GM12872 (cell line): Measurements from ENCODE around the gene DBX1.

Experiments used
- TF ChIP-seq, protein P1 (sequence below): IDR thresholded peaks from 3 replicates; pipeline ENCODE4 v1.5.1; 2011; ENCODE audit warnings: low read depth, mild to moderate bottlenecking, low read length, moderate library complexity; ENCODE audit not compliant: insufficient read depth

Gene DBX1, protein sequence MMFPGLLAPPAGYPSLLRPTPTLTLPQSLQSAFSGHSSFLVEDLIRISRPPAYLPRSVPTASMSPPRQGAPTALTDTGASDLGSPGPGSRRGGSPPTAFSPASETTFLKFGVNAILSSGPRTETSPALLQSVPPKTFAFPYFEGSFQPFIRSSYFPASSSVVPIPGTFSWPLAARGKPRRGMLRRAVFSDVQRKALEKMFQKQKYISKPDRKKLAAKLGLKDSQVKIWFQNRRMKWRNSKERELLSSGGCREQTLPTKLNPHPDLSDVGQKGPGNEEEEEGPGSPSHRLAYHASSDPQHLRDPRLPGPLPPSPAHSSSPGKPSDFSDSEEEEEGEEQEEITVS

DNA sequence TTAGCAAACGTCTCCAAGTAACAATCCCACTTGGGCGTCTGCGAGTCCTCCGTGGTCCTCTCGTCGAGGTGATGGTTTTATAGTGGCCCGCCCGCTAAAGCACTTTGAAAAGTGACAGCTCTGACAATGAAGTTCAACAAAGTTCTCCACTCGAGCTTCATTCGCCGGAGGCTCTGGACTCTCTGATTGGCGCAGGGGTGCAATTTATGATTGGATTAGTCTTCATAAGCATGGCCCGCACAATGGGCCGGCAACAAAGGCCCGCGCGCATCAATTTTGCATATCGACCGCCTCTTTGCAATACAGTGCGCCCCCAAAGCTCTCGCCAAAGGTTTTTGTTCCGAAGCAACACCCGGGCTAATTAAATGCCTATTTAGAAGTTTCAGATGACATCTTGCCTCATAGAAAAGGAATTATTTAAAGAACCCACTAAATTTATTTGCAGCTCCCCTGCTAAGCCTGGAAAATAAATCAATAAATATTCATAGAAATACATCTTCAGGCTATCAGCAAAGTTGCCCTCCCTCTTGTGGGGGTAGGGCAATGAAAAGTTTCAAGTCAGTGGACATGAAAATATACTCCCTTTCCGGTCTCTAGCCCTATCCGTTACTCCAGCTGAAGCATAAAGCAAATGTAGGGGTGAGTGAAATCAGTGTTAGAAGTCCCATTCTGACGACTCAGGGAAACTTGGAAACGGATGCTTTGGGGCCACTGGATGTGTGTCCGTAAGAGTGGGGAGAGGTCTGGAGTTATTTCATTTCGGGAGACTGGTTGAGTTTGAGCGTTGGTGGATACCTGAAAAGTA is at the start of gene DBX1:
Gene DBX1 (minus strand): TSS at position 51 of the 805 bp plus-strand sequence. CDS start 151 bp downstream, outside the sequence.
- TF ChIP-seq, protein P1, sequence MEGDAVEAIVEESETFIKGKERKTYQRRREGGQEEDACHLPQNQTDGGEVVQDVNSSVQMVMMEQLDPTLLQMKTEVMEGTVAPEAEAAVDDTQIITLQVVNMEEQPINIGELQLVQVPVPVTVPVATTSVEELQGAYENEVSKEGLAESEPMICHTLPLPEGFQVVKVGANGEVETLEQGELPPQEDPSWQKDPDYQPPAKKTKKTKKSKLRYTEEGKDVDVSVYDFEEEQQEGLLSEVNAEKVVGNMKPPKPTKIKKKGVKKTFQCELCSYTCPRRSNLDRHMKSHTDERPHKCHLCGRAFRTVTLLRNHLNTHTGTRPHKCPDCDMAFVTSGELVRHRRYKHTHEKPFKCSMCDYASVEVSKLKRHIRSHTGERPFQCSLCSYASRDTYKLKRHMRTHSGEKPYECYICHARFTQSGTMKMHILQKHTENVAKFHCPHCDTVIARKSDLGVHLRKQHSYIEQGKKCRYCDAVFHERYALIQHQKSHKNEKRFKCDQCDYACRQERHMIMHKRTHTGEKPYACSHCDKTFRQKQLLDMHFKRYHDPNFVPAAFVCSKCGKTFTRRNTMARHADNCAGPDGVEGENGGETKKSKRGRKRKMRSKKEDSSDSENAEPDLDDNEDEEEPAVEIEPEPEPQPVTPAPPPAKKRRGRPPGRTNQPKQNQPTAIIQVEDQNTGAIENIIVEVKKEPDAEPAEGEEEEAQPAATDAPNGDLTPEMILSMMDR = no peak

DNA sequence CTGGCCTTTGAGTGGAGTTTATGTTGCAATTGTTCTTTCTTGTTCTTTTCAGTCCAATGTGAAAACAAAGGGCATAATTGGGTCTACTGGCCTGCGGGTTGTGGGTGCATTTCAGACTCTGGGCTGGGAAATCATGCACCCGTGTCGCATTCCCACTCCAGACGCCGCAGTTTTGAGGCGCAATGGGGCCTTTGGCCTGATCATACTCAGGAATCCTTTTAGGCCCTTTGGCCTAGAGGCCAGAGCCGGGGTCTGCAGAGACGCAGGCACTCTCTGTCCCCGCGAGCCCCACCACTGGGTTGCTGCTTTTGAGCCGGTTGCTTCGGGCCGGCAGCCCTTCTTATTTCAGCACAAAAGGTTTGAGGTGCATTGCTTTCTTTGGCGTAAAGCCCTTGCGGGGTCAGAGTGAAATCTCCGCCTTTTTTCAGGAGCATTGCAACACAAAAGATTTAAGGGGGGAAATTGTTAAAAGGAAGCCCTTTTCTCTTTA is 48.4 kb upstream of the DBX1 start:
- TF ChIP-seq, protein P1 = no peak

DNA sequence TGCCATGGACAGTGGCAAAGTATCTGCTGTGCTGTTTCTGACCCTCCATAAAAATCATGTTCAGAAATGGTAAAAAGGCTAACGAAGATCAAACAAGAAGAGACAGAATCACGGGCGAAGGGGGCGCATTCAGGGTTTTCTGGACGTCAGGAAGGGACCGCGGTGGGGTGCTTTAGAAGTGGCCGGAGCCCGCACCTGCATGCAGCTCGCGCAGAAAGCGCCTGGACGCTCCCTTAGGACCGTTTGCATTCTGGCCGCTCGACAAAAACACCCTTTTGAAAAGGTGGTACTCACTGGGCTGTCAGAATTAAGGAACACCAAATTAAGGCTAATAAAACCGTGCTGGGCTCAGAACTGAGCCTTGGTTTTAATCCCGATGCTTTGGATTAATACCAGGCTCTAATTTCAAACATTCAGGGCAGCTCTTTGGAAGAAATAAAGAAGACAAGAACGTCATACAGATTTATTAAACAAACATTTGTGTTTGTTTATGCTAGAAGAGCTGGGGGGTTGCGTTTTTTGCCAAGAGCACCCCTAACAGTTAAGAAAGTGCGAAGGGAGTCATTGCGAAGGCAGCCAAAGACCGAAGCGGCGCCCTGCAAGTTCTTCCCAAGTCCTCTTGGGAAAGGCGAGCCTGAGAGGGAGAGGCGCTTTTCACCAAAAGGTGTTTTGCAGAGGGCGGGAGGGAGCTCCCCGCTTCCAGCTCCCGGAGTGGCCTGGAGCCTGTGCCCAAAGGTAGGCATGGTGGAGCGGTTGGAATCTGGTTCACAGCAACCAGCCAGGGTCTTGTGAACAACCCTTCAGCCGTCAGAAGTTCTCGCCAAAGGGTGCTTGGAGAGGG is 47.7 kb upstream of the DBX1 start:
- TF ChIP-seq, protein P1 = no peak

DNA sequence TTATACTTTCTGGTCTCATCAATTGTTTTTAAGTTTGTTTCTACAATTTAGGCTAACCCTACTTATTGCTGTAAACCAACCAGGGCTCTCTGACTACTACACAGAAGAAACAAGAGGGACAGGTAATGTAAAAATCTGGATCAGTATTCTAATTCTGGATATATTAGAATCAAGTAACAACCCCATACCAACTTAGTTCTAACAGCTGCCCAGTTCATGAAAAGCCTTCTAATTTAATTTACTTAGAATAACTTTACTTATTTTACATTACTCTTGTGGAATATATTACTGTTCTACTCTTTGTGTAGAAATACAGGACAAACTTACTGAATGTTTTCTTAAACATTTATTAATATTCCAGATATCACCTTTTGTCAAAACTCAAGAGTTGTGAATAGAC is 45.5 kb upstream of the DBX1 start:
- TF ChIP-seq, protein P1 = no peak

DNA sequence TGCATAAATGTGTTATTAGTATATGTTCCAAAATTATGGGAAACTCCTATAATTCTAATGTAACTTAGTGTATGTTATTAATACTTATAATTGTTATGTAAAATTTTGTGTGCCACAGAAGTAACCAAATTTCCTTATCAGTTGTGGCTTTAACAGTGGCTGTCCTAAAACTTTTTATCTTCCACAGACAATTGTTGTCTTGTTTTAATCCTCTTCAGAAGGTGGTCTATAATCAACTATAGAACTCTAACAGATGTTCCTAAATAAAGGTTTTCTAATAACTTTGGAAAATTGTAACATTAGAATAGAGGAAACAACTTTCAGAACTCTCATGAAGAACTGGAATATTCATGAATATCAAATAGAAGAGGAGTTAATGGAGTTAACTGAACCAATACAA is 44.4 kb upstream of the DBX1 start:
- TF ChIP-seq, protein P1 = no peak

DNA sequence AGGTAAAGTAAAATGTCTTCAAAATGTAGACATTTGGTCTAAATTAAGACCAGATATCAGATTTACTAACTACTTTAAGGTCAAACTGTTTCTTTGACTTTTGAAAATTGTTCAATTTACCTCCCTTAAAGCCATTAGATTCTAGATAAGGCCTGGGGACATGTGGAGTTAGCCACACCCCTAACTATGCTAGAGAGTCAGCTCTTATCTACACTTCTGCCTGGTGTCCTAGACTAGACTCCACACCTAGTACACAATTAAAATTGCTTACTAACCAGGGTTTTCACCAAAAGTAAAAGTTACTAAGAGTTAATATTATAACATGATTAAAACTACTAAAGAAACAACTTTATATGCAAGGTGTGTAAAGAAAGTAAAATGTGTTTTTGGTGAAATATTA is 43.6 kb upstream of the DBX1 start:
- TF ChIP-seq, protein P1 = no peak
